ENCODE measurements around the gene OSBPL2. TPM values are rescaled to one million over a fixed set of nuclear protein-coding genes. Genes with fewer than 3 reads are reported as not detected.

OSBPL2 gene
- total RNA-seq, 3 donors from 2014 or later (not counting 1 experiment from before 2014, with no cell fraction given), result 77.9 to 112 (median 104) TPM

- DNase-seq, result no peak
- TF ChIP-seq CTCF (IDR thresholded peaks at IDR 0.05), result no peak
- peaks cover 30% of the 10 kb centered on the region for H3K4me1 ChIP-seq (ENCODE audit: control insufficient read depth, insufficient read depth, low read length)
- H3K9me3 Mint-ChIP-seq, result no peaks in the 10 kb centered on the region
- H3K36me3 Mint-ChIP-seq, result no peaks in the 10 kb centered on the region
- ATAC-seq, result no peak
- intact Hi-C loops (cut with micrococcal nuclease), result no loop called here
- H3K4me3 Mint-ChIP-seq, result no peak overlapping the region
- no peak overlapping the region for H3K27ac Mint-ChIP-seq
- H3K27me3 ChIP-seq (ENCODE audit: control insufficient read depth, insufficient read depth, low read length), result no peaks in the 10 kb centered on the region
- WGBS (ENCODE audit: insufficient coverage), result 96% methylated on average over 27 of the region's 27 CpGs
- H3K4me1 Mint-ChIP-seq, result peaks cover 27 to 37% of the 10 kb centered on the region in 2 donors
- no peak overlapping the region for H3K27ac ChIP-seq (ENCODE audit: low read length)
- H3K27me3 Mint-ChIP-seq (ENCODE audit: low read depth in 2 of 2), result no peaks in the 10 kb centered on the region
- peaks cover 41% of the 10 kb centered on the region for H3K36me3 ChIP-seq (ENCODE audit: control insufficient read depth, insufficient read depth, low read length)
- no peaks in the 10 kb centered on the region for H3K9me3 ChIP-seq (ENCODE audit: control insufficient read depth, insufficient read depth, low read length)
- no peak overlapping the region for H3K4me3 ChIP-seq (ENCODE audit: low read length)
These were observed 68.3 kb downstream of the OSBPL2 start for GRCh38 chr20:62306414-62307187.

- H3K27ac Mint-ChIP-seq, result no peak overlapping the region
- ATAC-seq (no peak), DNase-seq (no peak)
- no peak overlapping the region for H3K4me3 Mint-ChIP-seq
- Histone ChIP-seq H3K27ac (ENCODE audit: low read length) (no peak overlapping the region), H3K36me3 (ENCODE audit: control insufficient read depth, insufficient read depth, low read length) (peaks cover 41% of the 10 kb centered on the region), H3K4me1 (ENCODE audit: control insufficient read depth, insufficient read depth, low read length) (peaks cover 25% of the 10 kb centered on the region), H3K9me3 (ENCODE audit: control insufficient read depth, insufficient read depth, low read length) (no peaks in the 10 kb centered on the region), H3K4me3 (ENCODE audit: low read length) (no peak overlapping the region), H3K27me3 (ENCODE audit: control insufficient read depth, insufficient read depth, low read length) (no peaks in the 10 kb centered on the region)
- intact Hi-C loops (cut with micrococcal nuclease), result no loop called here
- 97% methylated on average over 42 of the region's 42 CpGs for WGBS (ENCODE audit: insufficient coverage)
- H3K36me3 Mint-ChIP-seq, result no peaks in the 10 kb centered on the region
- no peak for TF ChIP-seq CTCF (IDR thresholded peaks at IDR 0.05)
- no peaks in the 10 kb centered on the region for H3K27me3 Mint-ChIP-seq (ENCODE audit: low read depth in 2 of 2)
- no peaks in the 10 kb centered on the region for H3K9me3 Mint-ChIP-seq
- H3K4me1 Mint-ChIP-seq, result peaks cover 21 to 28% of the 10 kb centered on the region in 2 donors
These were observed 69.1 kb downstream of the OSBPL2 start for GRCh38 chr20:62307226-62308101.

- Mint-ChIP-seq H3K9me3 (no peaks in the 10 kb centered on the region), H3K4me3 (no peak overlapping the region), H3K4me1 (peaks cover 21 to 25% of the 10 kb centered on the region in 2 donors), H3K27me3 (ENCODE audit: low read depth in 2 of 2) (no peaks in the 10 kb centered on the region), H3K36me3 (no peaks in the 10 kb centered on the region), H3K27ac (no peak overlapping the region)
- intact Hi-C loops (cut with micrococcal nuclease), result no loop called here
- Histone ChIP-seq H3K27ac (ENCODE audit: low read length) (no peak overlapping the region), H3K4me3 (ENCODE audit: low read length) (no peak overlapping the region), H3K27me3 (ENCODE audit: control insufficient read depth, insufficient read depth, low read length) (no peaks in the 10 kb centered on the region), H3K9me3 (ENCODE audit: control insufficient read depth, insufficient read depth, low read length) (no peaks in the 10 kb centered on the region), H3K4me1 (ENCODE audit: control insufficient read depth, insufficient read depth, low read length) (peaks cover 25% of the 10 kb centered on the region), H3K36me3 (ENCODE audit: control insufficient read depth, insufficient read depth, low read length) (peaks cover 41% of the 10 kb centered on the region)
- no peak for ATAC-seq
- TF ChIP-seq CTCF (IDR thresholded peaks at IDR 0.05), result no peak
- 97% methylated on average over 29 of the region's 29 CpGs for WGBS (ENCODE audit: insufficient coverage)
- DNase-seq, result no peak
These were observed 69.9 kb downstream of the OSBPL2 start for GRCh38 chr20:62308102-62308822.
